DMS 273 (cell line): ENCODE results near the gene RBL2.
A peak's percentile ranks its signal among the peaks of the same experiment; 100 is the strongest.
"Not testable (repeated sequence)": the region's sequence is repeated elsewhere in the genome, so short reads cannot be mapped to it uniquely, and the experiment has no call there.

Experiments used
- DNase-seq: peaks from one replicate; lab custom pipeline; 2025; ENCODE audit not compliant: unreplicated experiment; lab: John Stamatoyannopoulos, UW

The RBL2 gene

GRCh38 chr16:53506254-53506653 is 72.0 kb downstream of the RBL2 start:
- no peak for DNase-seq

- DNase-seq = no peak
Observed at GRCh38 chr16:53507464-53508179, 73.4 kb downstream of the RBL2 start.

GRCh38 chr16:53509906-53510703 is 75.8 kb downstream of the RBL2 start:
- DNase-seq = peak; percentile 79

GRCh38 chr16:53510704-53511070 is 76.4 kb downstream of the RBL2 start:
- no peak for DNase-seq

- no peak for DNase-seq
Observed at GRCh38 chr16:53511084-53511402, 76.8 kb downstream of the RBL2 start.

- DNase-seq = no peak
Observed at GRCh38 chr16:53511403-53512280, 77.4 kb downstream of the RBL2 start.

GRCh38 chr16:53512795-53513194 is 78.5 kb downstream of the RBL2 start:
- not testable (repeated sequence) for DNase-seq

GRCh38 chr16:53515259-53515658 is 81.0 kb downstream of the RBL2 start:
- no peak for DNase-seq

GRCh38 chr16:53515811-53516210 is 81.5 kb downstream of the RBL2 start:
- DNase-seq = no peak

GRCh38 chr16:53517851-53518250 is 83.6 kb downstream of the RBL2 start:
- DNase-seq = no peak

- no peak for DNase-seq
Observed at GRCh38 chr16:53518550-53519416, 84.5 kb downstream of the RBL2 start.

GRCh38 chr16:53519417-53520091 is 85.3 kb downstream of the RBL2 start:
- DNase-seq = no peak

- no peak for DNase-seq
Observed at GRCh38 chr16:53523126-53523804, 89.0 kb downstream of the RBL2 start.

- no peak for DNase-seq
Observed at GRCh38 chr16:53523971-53524548, 89.8 kb downstream of the RBL2 start.

- DNase-seq = no peak
Observed at GRCh38 chr16:53528797-53529196, 94.5 kb downstream of the RBL2 start.

GRCh38 chr16:53529513-53529912 is 95.2 kb downstream of the RBL2 start:
- DNase-seq = no peak

GRCh38 chr16:53530046-53530445 is 95.8 kb downstream of the RBL2 start:
- no peak for DNase-seq

GRCh38 chr16:53530741-53531140 is 96.5 kb downstream of the RBL2 start:
- no peak for DNase-seq

GRCh38 chr16:53534206-53534605 is 99.9 kb downstream of the RBL2 start:
- no peak for DNase-seq
